HEK293 (cell line): ENCODE measurements around the gene FAM177B.
A peak's percentile ranks its signal among the peaks of the same experiment; 100 is the strongest.

Experiments used
- CTCF ChIA-PET: fragments of 350-600 bp; formaldehyde crosslinking; extraction: SDS; loops from one replicate; lab custom pipeline; 2021; ENCODE audit warnings: antibody characterized with exemption; lab: Yijun Ruan, JAX
- POLR2A ChIA-PET: fragments of 300-600 bp; formaldehyde crosslinking; extraction: SDS; loops from one replicate; lab custom pipeline; 2020; ENCODE audit warnings: antibody characterized with exemption, inconsistent platforms; lab: Yijun Ruan, JAX
- H3K27ac ChIP-seq: fragments of 200-500 bp; sonication (Bioruptor generic); 2 replicates; pipeline ENCODE4 v1.5.1; 2014; ENCODE audit warnings: low read depth, low read length, control low read depth, inconsistent platforms; ENCODE audit errors: extremely low read depth
- H3K36me3 ChIP-seq, 2 experiments: fragments of 200-500 bp in 1 of 2; sonication (Bioruptor generic) in 1 of 2; 1 replicate in 1 of 2; 2 replicates in 1 of 2; pipeline ENCODE4 v1.5.1; 2014 to 2017; ENCODE audit warnings: inconsistent platforms in 2 of 2, low read length in 2 of 2; ENCODE audit not compliant: control insufficient read depth in 2 of 2, insufficient read depth in 1 of 2
- H3K4me1 ChIP-seq: fragments of 200-500 bp; sonication (Bioruptor generic); 2 replicates; pipeline ENCODE4 v1.5.1; 2014; ENCODE audit warnings: mild to moderate bottlenecking, low read length, inconsistent platforms; ENCODE audit not compliant: control insufficient read depth, insufficient read depth
- H3K4me3 ChIP-seq: 2 replicates; pipeline ENCODE4 v1.5.1; 2011; ENCODE audit warnings: low read depth, mild to moderate bottlenecking, control low read depth, low read length, moderate library complexity
- H3K9me3 ChIP-seq: fragments of 200-500 bp; sonication (Bioruptor generic); 2 replicates; pipeline ENCODE4 v1.5.1; 2014; ENCODE audit warnings: low read depth, low read length, inconsistent platforms; ENCODE audit not compliant: control insufficient read depth, insufficient read depth
- RBAK ChIP-seq: fragments of 450-650 bp; formaldehyde crosslinking; IDR thresholded peaks from 2 replicates; pipeline ENCODE4 v1.5.1; 2016; ENCODE audit warnings: missing biosample characterization, missing genetic modification characterization
- SETDB1 ChIP-seq: IDR thresholded peaks from one replicate; pipeline ENCODE4 v1.6.1; 2017; ENCODE audit warnings: mild to moderate bottlenecking, low read length, moderate library complexity, mixed read lengths; ENCODE audit not compliant: insufficient read length
- ZNF214 ChIP-seq: fragments of 450-650 bp; formaldehyde crosslinking; IDR thresholded peaks from 2 replicates; pipeline ENCODE4 v1.5.1; 2017; ENCODE audit warnings: missing biosample characterization, mild to moderate bottlenecking, missing genetic modification characterization, borderline replicate concordance
- ZNF26 ChIP-seq: fragments of 450-650 bp; formaldehyde crosslinking; IDR thresholded peaks from 2 replicates; pipeline ENCODE4 v1.5.1; 2016; ENCODE audit warnings: missing biosample characterization, missing genetic modification characterization
- ZNF280D ChIP-seq: fragments of 450-650 bp; formaldehyde crosslinking; IDR thresholded peaks from 2 replicates; pipeline ENCODE4 v1.5.1; 2016; ENCODE audit warnings: missing biosample characterization, missing genetic modification characterization
- ZNF404 ChIP-seq: fragments of 450-650 bp; formaldehyde crosslinking; IDR thresholded peaks from 2 replicates; pipeline ENCODE4 v1.5.1; 2017; ENCODE audit warnings: missing biosample characterization, missing genetic modification characterization
- ZNF580 ChIP-seq: fragments of 450-650 bp; formaldehyde crosslinking; IDR thresholded peaks from 2 replicates; pipeline ENCODE4 v1.5.1; 2016; ENCODE audit warnings: missing biosample characterization, missing genetic modification characterization
- ZNF639 ChIP-seq: fragments of 450-650 bp; formaldehyde crosslinking; IDR thresholded peaks from 2 replicates; pipeline ENCODE4 v1.5.1; 2016; ENCODE audit warnings: missing biosample characterization, missing genetic modification characterization
- ZNF677 ChIP-seq: fragments of 450-650 bp; IDR thresholded peaks from 2 replicates; pipeline ENCODE4 v1.5.0; 2018; ENCODE audit warnings: missing biosample characterization, mild to moderate bottlenecking, missing genetic modification characterization, moderate library complexity

FAM177B gene

GRCh38 chr1:222767152-222767571, 30.2 kb downstream of the FAM177B start (continued):
- no peak for TF ChIP-seq ZNF280D (tag by site-specific recombination)

GRCh38 chr1:222768592-222768991, 31.6 kb downstream of the FAM177B start:
- ChIA-PET CTCF (interaction anchor here (0.5 to 2.1 kb wide), 7 partner anchors 22 to 355 kb away, joined by 3 to 6 read pairs (median 4); no protein-coding TSS in a partner anchor), POLR2A (no interaction called here)
- Histone ChIP-seq H3K4me3 (no peak overlapping the region), H3K4me1 (no peaks in the 10 kb centered on the region), H3K9me3 (no peaks in the 10 kb centered on the region), H3K36me3 (no peaks in the 10 kb centered on the region), H3K27ac (no peak overlapping the region)
- no peak for TF ChIP-seq ZNF404 (tag by site-specific recombination)
- TF ChIP-seq ZNF677 (tag by site-specific recombination), result no peak

GRCh38 chr1:222769181-222769580, 32.2 kb downstream of the FAM177B start:
- ChIA-PET POLR2A (no interaction called here), CTCF (interaction anchor here (0.6 to 1.6 kb wide), 5 partner anchors 19 to 355 kb away, joined by 3 to 6 read pairs (median 4); no protein-coding TSS in a partner anchor)
- no peaks in the 10 kb centered on the region for H3K9me3 ChIP-seq
- TF ChIP-seq SETDB1 (peak; percentile 85), ZNF580 (peak; percentile 24; the same call in 1 of the 2 replicates), ZNF280D (tag by site-specific recombination) (peak; percentile 91), ZNF26 (tag by site-specific recombination) (no peak), RBAK (0 out of 2 replicates have a peak, but pooled peaks have one; percentile 31)
- H3K4me1 ChIP-seq, result no peaks in the 10 kb centered on the region
- no peaks in the 10 kb centered on the region for H3K36me3 ChIP-seq
- no peak overlapping the region for H3K27ac ChIP-seq
- no peak overlapping the region for H3K4me3 ChIP-seq

- Histone ChIP-seq H3K36me3 (no peaks in the 10 kb centered on the region), H3K27ac (no peak overlapping the region)
- TF ChIP-seq ZNF214 (no peak), ZNF639 (no peak)
- TF ChIP-seq, all 188 proteins: peak for 0
- no peaks in the 10 kb centered on the region for H3K4me1 ChIP-seq
- ChIA-PET POLR2A (no interaction called here), CTCF (interaction anchor here (1.2 to 1.4 kb wide), 2 partner anchors 18 to 23 kb away, joined by 3 to 6 read pairs; no protein-coding TSS in a partner anchor)
- no peaks in the 10 kb centered on the region for H3K9me3 ChIP-seq
- H3K4me3 ChIP-seq, result no peak overlapping the region
Measured at GRCh38 chr1:222769971-222770620, 33.1 kb downstream of the FAM177B start.
